ENCODE results near the gene PAK5. TPM values are rescaled to one million over a fixed set of nuclear protein-coding genes. Genes with fewer than 3 reads are reported as not detected.

Gene PAK5
- polyA plus RNA-seq, 1 of the 3 experiments (the other 2 are of a cell fraction) = 0.03 TPM

GRCh38 chr20:9740486-9740885 is 98.4 kb downstream of the PAK5 start:
- H3K9ac ChIP-seq = no peak overlapping the region
- H3K9me3 ChIP-seq = no peaks in the 10 kb centered on the region
- H4K20me1 ChIP-seq (ENCODE audit: insufficient read depth) = no peaks in the 10 kb centered on the region
- TF ChIP-seq YY1 (IDR thresholded peaks at IDR 0.05; ENCODE audit: low read depth) (no peak), ELF1 (IDR thresholded peaks at IDR 0.05) (no peak), CTCF (IDR thresholded peaks at IDR 0.05) (no peak), TEAD4 (IDR thresholded peaks at IDR 0.05; ENCODE audit: borderline replicate concordance, insufficient read depth) (no peak), PBX3 (IDR thresholded peaks at IDR 0.05) (no peak), RFX5 (IDR thresholded peaks at IDR 0.05; ENCODE audit: low read length) (no peak), NRF1 (IDR thresholded peaks at IDR 0.05; ENCODE audit: low read depth, low read length) (no peak), RCOR1 (IDR thresholded peaks at IDR 0.05; ENCODE audit: low read length) (no peak), CHD2 (IDR thresholded peaks at IDR 0.05; ENCODE audit: low read length, partially characterized antibody) (no peak), TAF1 (IDR thresholded peaks at IDR 0.05; ENCODE audit: borderline replicate concordance, low read depth, low read length) (no peak), SMC3 (IDR thresholded peaks at IDR 0.05; ENCODE audit: low read depth, low read length) (no peak), EP300 (IDR thresholded peaks at IDR 0.05; ENCODE audit: borderline replicate concordance in 1 of 2, low read depth in 1 of 2, low read length in 1 of 2) (no peak), ZBTB33 (IDR thresholded peaks at IDR 0.05; ENCODE audit: borderline replicate concordance, low read depth) (no peak), MXI1 (IDR thresholded peaks at IDR 0.05; ENCODE audit: low read depth, low read length) (no peak), POLR2AphosphoS5 (IDR thresholded peaks at IDR 0.05; ENCODE audit: low read depth, low read length) (no peak)
- H3K9me2 ChIP-seq = no peaks in the 10 kb centered on the region
- CTCF ChIA-PET = no interaction called here
- H3K27ac ChIP-seq (ENCODE audit: low read depth in 2 of 2, low read length in 1 of 2) = no peak overlapping the region
- H3K4me1 ChIP-seq (ENCODE audit: control insufficient read depth in 1 of 2, insufficient read depth in 2 of 2, low read depth in 1 of 2, low read length in 1 of 2) = no peaks in the 10 kb centered on the region
- POLR2A ChIA-PET = no interaction called here
- DNase-seq = no peak
- no peaks in the 10 kb centered on the region for H3K27me3 ChIP-seq (ENCODE audit: insufficient read depth)
- H3F3A ChIP-seq (replicated peaks; ENCODE audit: insufficient read depth) = no peaks in the 10 kb centered on the region
- WGBS (ENCODE audit: low lambda C conversion rate) = 18% methylated on average over 5 of the region's 5 CpGs
- no peaks in the 10 kb centered on the region for H3K36me3 ChIP-seq (replicated peaks in 1 of 2; ENCODE audit: control insufficient read depth in 1 of 2, insufficient read depth in 2 of 2, low read length in 1 of 2)
- no peak overlapping the region for H3K4me2 ChIP-seq
- H3K4me3 ChIP-seq (ENCODE audit: low read depth in 2 of 2, low read length in 1 of 2) = no peak overlapping the region
- no peak overlapping the region for H2AFZ ChIP-seq (ENCODE audit: low read depth)
- H3K79me2 ChIP-seq (ENCODE audit: insufficient read depth) = no peaks in the 10 kb centered on the region

Measured in SK-N-SH (cell line).